Vagina (tissue), 2 donors: ENCODE measurements around the gene HOXC11. TPM values are rescaled to one million over a fixed set of nuclear protein-coding genes. Genes with fewer than 3 reads are reported as not detected.

Experiments used
- DNase-seq, 2 donors: peaks; one replicate each; pipeline ENCODE4 v3.0.0-alpha.2; 2017; ENCODE audit errors: extremely low spot score in 2 of 2
- H3K27ac ChIP-seq: fragments of 200-600 bp; sonication (generic); one replicate; pipeline ENCODE4 v1.5.1; 2019
- H3K27me3 ChIP-seq: fragments of 200-600 bp; sonication (generic); one replicate; pipeline ENCODE4 v1.5.1; 2019
- H3K36me3 ChIP-seq, 2 donors: fragments of 200-600 bp; sonication (generic); one replicate each; pipeline ENCODE4 v1.5.1; 2017 to 2019
- H3K4me1 ChIP-seq: fragments of 200-600 bp; sonication (generic); one replicate; pipeline ENCODE4 v1.5.1; 2019
- H3K4me3 ChIP-seq, 2 donors: fragments of 200-600 bp; sonication (generic); 1 replicate in 1 of 2; 2 replicates in 1 of 2; pipeline ENCODE4 v1.5.1; 2016 to 2019
- H3K9me3 ChIP-seq: fragments of 200-600 bp; sonication (generic); one replicate; pipeline ENCODE4 v1.5.1; 2019
- POLR2A ChIP-seq, 2 donors: fragments of 450-650 bp; IDR thresholded peaks; one replicate each; pipeline ENCODE4 v1.6.1; 2017; ENCODE audit warnings: antibody characterized with exemption in 2 of 2, mild to moderate bottlenecking in 2 of 2, moderate library complexity in 2 of 2
- POLR2AphosphoS5 ChIP-seq, 2 donors: sonication (generic); formaldehyde crosslinking; IDR thresholded peaks; one replicate each; pipeline ENCODE4 v1.9.0; 2017; ENCODE audit warnings: antibody characterized with exemption in 2 of 2, mild to moderate bottlenecking in 2 of 2, low read depth in 1 of 2; ENCODE audit not compliant: insufficient read depth in 1 of 2
- intact Hi-C: fragments of 100-400 bp; cut with DNase I; formaldehyde crosslinking; loops from one replicate; pipeline ENCODE4 v1.15.1; 2023
- total RNA-seq: library from RNA; depleted of rRNA; stranded (reverse); fragments of >200 nt; gene quantifications from one replicate; pipeline ENCODE4 v1.2.3, GENCODE V29; 2016
- TF ChIP-seq, protein P1 (sequence below), 3 experiments: fragments of 450-650 bp in 2 of 3; fragments of 200-600 bp in 1 of 3; sonication (generic) in 1 of 3; IDR thresholded peaks; one replicate each; pipeline ENCODE4 v1.5.1; 2017 to 2019; ENCODE audit warnings: antibody characterized with exemption in 3 of 3, mild to moderate bottlenecking in 2 of 3, moderate library complexity in 2 of 3

HOXC11 gene
- total RNA-seq, 1 donor from 2014 or later, result not detected

GRCh38 chr12:54017878-54018467, 45.0 kb downstream of the HOXC11 start:
- intact Hi-C loops, result loop anchor here (5.0 kb wide), 1 partner anchor 109 kb away; no protein-coding TSS in a partner anchor
- no peak for DNase-seq
- peak overlapping the region; percentile 27 to 38 for H3K4me3 ChIP-seq
- peaks cover 29% of the 10 kb centered on the region for H3K27me3 ChIP-seq
- H3K4me1 ChIP-seq, result peaks cover 39% of the 10 kb centered on the region
- H3K9me3 ChIP-seq, result no peaks in the 10 kb centered on the region
- TF ChIP-seq, protein P1, sequence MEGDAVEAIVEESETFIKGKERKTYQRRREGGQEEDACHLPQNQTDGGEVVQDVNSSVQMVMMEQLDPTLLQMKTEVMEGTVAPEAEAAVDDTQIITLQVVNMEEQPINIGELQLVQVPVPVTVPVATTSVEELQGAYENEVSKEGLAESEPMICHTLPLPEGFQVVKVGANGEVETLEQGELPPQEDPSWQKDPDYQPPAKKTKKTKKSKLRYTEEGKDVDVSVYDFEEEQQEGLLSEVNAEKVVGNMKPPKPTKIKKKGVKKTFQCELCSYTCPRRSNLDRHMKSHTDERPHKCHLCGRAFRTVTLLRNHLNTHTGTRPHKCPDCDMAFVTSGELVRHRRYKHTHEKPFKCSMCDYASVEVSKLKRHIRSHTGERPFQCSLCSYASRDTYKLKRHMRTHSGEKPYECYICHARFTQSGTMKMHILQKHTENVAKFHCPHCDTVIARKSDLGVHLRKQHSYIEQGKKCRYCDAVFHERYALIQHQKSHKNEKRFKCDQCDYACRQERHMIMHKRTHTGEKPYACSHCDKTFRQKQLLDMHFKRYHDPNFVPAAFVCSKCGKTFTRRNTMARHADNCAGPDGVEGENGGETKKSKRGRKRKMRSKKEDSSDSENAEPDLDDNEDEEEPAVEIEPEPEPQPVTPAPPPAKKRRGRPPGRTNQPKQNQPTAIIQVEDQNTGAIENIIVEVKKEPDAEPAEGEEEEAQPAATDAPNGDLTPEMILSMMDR (IDR thresholded peaks at IDR 0.05), result no peak
- TF ChIP-seq POLR2A (IDR thresholded peaks at IDR 0.05) (no peak), POLR2AphosphoS5 (IDR thresholded peaks at IDR 0.05; ENCODE audit: insufficient read depth in 1 of 2, low read depth in 1 of 2) (no peak)
- H3K36me3 ChIP-seq, result no peaks in the 10 kb centered on the region
- no peak overlapping the region for H3K27ac ChIP-seq

- peaks cover 35% of the 10 kb centered on the region for H3K27me3 ChIP-seq
Measured at GRCh38 chr12:54018468-54018984, 45.6 kb downstream of the HOXC11 start.

GRCh38 chr12:54019091-54019811, 46.3 kb downstream of the HOXC11 start:
- Histone ChIP-seq H3K36me3 (no peaks in the 10 kb centered on the region), H3K27me3 (peaks cover 37% of the 10 kb centered on the region), H3K4me3 (peak overlapping the region in 1 of 2 donors; percentile 38), H3K9me3 (no peaks in the 10 kb centered on the region), H3K4me1 (peaks cover 37% of the 10 kb centered on the region), H3K27ac (no peak overlapping the region)
- intact Hi-C loops, result loop anchor here (5.0 kb wide), 1 partner anchor 108 kb away; no protein-coding TSS in a partner anchor
- no peak for TF ChIP-seq POLR2AphosphoS5 (IDR thresholded peaks at IDR 0.05; ENCODE audit: insufficient read depth in 1 of 2, low read depth in 1 of 2)
- TF ChIP-seq POLR2A (IDR thresholded peaks at IDR 0.05), result no peak
- TF ChIP-seq, protein P1 (IDR thresholded peaks at IDR 0.05), result no peak
- no peak for DNase-seq

More at GRCh38 chr12:54018468-54018984, 45.6 kb downstream of the HOXC11 start:
- no peaks in the 10 kb centered on the region for H3K9me3 ChIP-seq
- TF ChIP-seq POLR2AphosphoS5 (IDR thresholded peaks at IDR 0.05; ENCODE audit: insufficient read depth in 1 of 2, low read depth in 1 of 2), result no peak
- TF ChIP-seq, protein P1 (IDR thresholded peaks at IDR 0.05), result no peak
- no peak for TF ChIP-seq POLR2A (IDR thresholded peaks at IDR 0.05)
- H3K4me1 ChIP-seq, result peaks cover 39% of the 10 kb centered on the region
- intact Hi-C loops, result loop anchor here (5.0 kb wide), 1 partner anchor 109 kb away; no protein-coding TSS in a partner anchor
- H3K4me3 ChIP-seq, result peak overlapping the region; percentile 27 to 38
- no peaks in the 10 kb centered on the region for H3K36me3 ChIP-seq
- no peak for DNase-seq
- H3K27ac ChIP-seq, result no peak overlapping the region

- TF ChIP-seq, protein P1 (IDR thresholded peaks at IDR 0.05), result no peak
- no peak for TF ChIP-seq POLR2AphosphoS5 (IDR thresholded peaks at IDR 0.05; ENCODE audit: insufficient read depth in 1 of 2, low read depth in 1 of 2)
- TF ChIP-seq POLR2A (IDR thresholded peaks at IDR 0.05), result no peak
- H3K4me1 ChIP-seq, result peaks cover 33% of the 10 kb centered on the region
- no peak overlapping the region for H3K4me3 ChIP-seq
- intact Hi-C loops, result loop anchor here (5.0 kb wide), 1 partner anchor 107 kb away; no protein-coding TSS in a partner anchor
- no peaks in the 10 kb centered on the region for H3K9me3 ChIP-seq
- H3K27me3 ChIP-seq, result peaks cover 42% of the 10 kb centered on the region
- DNase-seq, result no peak
- H3K36me3 ChIP-seq, result no peaks in the 10 kb centered on the region
- no peak overlapping the region for H3K27ac ChIP-seq
Measured at GRCh38 chr12:54019924-54020590, 47.1 kb downstream of the HOXC11 start.
